Neural crest cell (in vitro differentiated cells): ENCODE results near the gene RPS14. TPM values are rescaled to one million over a fixed set of nuclear protein-coding genes. Genes with fewer than 3 reads are reported as not detected.

Experiments
- DNase-seq: peaks from one replicate; pipeline ENCODE4 v3.0.0; 2021; ENCODE audit warnings: low read depth, mixed read lengths, low spot score
- H3K27ac Mint-ChIP-seq: one replicate; pipeline ENCODE4 v1.8.0; 2021; ENCODE audit warnings: mild to moderate bottlenecking, mixed read lengths; ENCODE audit not compliant: unreplicated experiment
- H3K27me3 Mint-ChIP-seq: 2 replicates; pipeline ENCODE4 v1.8.0; 2021; ENCODE audit warnings: low read depth, mild to moderate bottlenecking, mixed read lengths
- H3K36me3 Mint-ChIP-seq: 2 replicates; pipeline ENCODE4 v1.8.0; 2021; ENCODE audit warnings: low read depth, mild to moderate bottlenecking, mixed read lengths
- H3K4me1 Mint-ChIP-seq: 2 replicates; pipeline ENCODE4 v1.8.0; 2021; ENCODE audit warnings: mixed read lengths
- H3K4me3 Mint-ChIP-seq: one replicate; pipeline ENCODE4 v1.8.0; 2021; ENCODE audit warnings: mild to moderate bottlenecking, mixed read lengths
- H3K9me3 Mint-ChIP-seq: 2 replicates; pipeline ENCODE4 v1.8.0; 2021; ENCODE audit warnings: mixed read lengths
- CTCF ChIP-seq: fragments of 200-600 bp; sonication (generic); conservative IDR thresholded peaks from 2 replicates; pipeline ENCODE4 v1.5.0; 2021; ENCODE audit warnings: antibody characterized with exemption, mild to moderate bottlenecking
- total RNA-seq: library from RNA; stranded (reverse); gene quantifications from 2 replicates; pipeline ENCODE4 v1.2.1, GENCODE V29; 2021

Gene RPS14
- total RNA-seq, 1 donor from 2014 or later, result 2,170 TPM

GRCh38 chr5:150401376-150402228, 47.9 kb downstream of the RPS14 start:
- Mint-ChIP-seq H3K27me3 (no peaks in the 10 kb centered on the region), H3K36me3 (peaks cover 6% of the 10 kb centered on the region), H3K4me1 (no peaks in the 10 kb centered on the region), H3K4me3 (no peak overlapping the region), H3K27ac (peak overlapping the region; percentile 83), H3K9me3 (no peaks in the 10 kb centered on the region)
- DNase-seq, result no peak
- TF ChIP-seq CTCF, result no peak

GRCh38 chr5:150401076-150401375, 48.5 kb downstream of the RPS14 start:
- no peak for TF ChIP-seq CTCF
- no peaks in the 10 kb centered on the region for H3K9me3 Mint-ChIP-seq
- no peak overlapping the region for H3K4me3 Mint-ChIP-seq
- H3K27me3 Mint-ChIP-seq, result no peaks in the 10 kb centered on the region
- no peak for DNase-seq
- no peak overlapping the region for H3K27ac Mint-ChIP-seq
- no peaks in the 10 kb centered on the region for H3K4me1 Mint-ChIP-seq
- peaks cover 12% of the 10 kb centered on the region for H3K36me3 Mint-ChIP-seq

- no peak for DNase-seq
- Mint-ChIP-seq H3K36me3 (peaks cover 13% of the 10 kb centered on the region), H3K4me1 (no peaks in the 10 kb centered on the region), H3K9me3 (no peaks in the 10 kb centered on the region), H3K4me3 (no peak overlapping the region), H3K27ac (no peak overlapping the region), H3K27me3 (no peaks in the 10 kb centered on the region)
- TF ChIP-seq CTCF, result no peak
Observed at GRCh38 chr5:150400316-150401075, 49.0 kb downstream of the RPS14 start.

DNA sequence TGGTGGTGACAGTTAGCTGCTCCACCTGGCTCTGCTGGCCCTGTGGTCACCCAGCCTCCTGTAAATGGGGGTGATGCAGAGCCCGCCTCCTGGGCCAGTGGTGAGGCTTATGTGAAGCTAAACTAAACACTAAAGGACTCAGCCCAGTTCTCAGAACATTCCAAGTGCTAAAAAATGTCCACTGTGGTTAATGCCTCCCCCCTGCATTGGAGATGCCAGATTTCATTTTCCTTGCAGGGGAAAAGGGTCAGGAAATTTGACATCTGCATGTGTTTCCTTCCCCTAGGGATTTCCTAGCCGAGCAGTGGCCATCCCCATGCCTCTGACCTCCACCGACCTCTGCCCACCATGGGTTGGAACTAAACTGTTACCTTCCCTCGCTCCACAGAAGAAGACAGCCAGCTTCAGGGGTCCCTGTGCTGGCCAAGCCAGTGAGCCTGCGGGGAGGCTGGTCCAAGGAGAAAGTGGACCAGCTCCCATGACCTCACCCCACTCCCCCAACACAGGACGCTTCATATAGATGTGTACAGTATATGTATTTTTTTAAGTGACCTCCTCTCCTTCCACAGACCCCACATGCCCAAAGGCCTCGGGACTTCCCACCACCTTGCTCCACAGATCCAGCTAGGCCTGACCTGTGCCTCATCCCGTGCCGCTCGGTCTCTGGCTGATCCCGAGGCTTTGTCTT, 49.9 kb downstream of the RPS14 start:
- no peak overlapping the region for H3K27ac Mint-ChIP-seq
- no peaks in the 10 kb centered on the region for H3K9me3 Mint-ChIP-seq
- peaks cover 13% of the 10 kb centered on the region for H3K36me3 Mint-ChIP-seq
- no peaks in the 10 kb centered on the region for H3K4me1 Mint-ChIP-seq
- no peak for TF ChIP-seq CTCF
- H3K4me3 Mint-ChIP-seq, result no peak overlapping the region
- no peak for DNase-seq
- H3K27me3 Mint-ChIP-seq, result no peaks in the 10 kb centered on the region

- no peaks in the 10 kb centered on the region for H3K4me1 Mint-ChIP-seq
- DNase-seq, result no peak
- H3K27ac Mint-ChIP-seq, result no peak overlapping the region
- peaks cover 13% of the 10 kb centered on the region for H3K36me3 Mint-ChIP-seq
- H3K9me3 Mint-ChIP-seq, result no peaks in the 10 kb centered on the region
- no peak overlapping the region for H3K4me3 Mint-ChIP-seq
- no peaks in the 10 kb centered on the region for H3K27me3 Mint-ChIP-seq
- TF ChIP-seq CTCF, result peak; percentile 47
Observed at GRCh38 chr5:150398722-150399523, 50.6 kb downstream of the RPS14 start.
